ENCODE data around the gene DNAJC5. TPM values are rescaled to one million over a fixed set of nuclear protein-coding genes. Genes with fewer than 3 reads are reported as not detected.
"Not testable (repeated sequence)": the region's sequence is repeated elsewhere in the genome, so short reads cannot be mapped to it uniquely, and the experiment has no call there.

DNAJC5 gene
- total RNA-seq, 1 donor from 2014 or later, result 42.8 TPM

GRCh38 chr20:63873477-63873971 lies 21.4 kb upstream of the DNAJC5 start:
- TF ChIP-seq, protein P1, sequence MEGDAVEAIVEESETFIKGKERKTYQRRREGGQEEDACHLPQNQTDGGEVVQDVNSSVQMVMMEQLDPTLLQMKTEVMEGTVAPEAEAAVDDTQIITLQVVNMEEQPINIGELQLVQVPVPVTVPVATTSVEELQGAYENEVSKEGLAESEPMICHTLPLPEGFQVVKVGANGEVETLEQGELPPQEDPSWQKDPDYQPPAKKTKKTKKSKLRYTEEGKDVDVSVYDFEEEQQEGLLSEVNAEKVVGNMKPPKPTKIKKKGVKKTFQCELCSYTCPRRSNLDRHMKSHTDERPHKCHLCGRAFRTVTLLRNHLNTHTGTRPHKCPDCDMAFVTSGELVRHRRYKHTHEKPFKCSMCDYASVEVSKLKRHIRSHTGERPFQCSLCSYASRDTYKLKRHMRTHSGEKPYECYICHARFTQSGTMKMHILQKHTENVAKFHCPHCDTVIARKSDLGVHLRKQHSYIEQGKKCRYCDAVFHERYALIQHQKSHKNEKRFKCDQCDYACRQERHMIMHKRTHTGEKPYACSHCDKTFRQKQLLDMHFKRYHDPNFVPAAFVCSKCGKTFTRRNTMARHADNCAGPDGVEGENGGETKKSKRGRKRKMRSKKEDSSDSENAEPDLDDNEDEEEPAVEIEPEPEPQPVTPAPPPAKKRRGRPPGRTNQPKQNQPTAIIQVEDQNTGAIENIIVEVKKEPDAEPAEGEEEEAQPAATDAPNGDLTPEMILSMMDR (IDR thresholded peaks at IDR 0.05; ENCODE audit: borderline replicate concordance), result no peak
- peaks cover 22% of the 10 kb centered on the region for H3K4me1 ChIP-seq
- no peak overlapping the region for H3K4me3 ChIP-seq
- peaks cover 99% of the 10 kb centered on the region for H3K36me3 ChIP-seq
- no peak for DNase-seq
- peak overlapping the region; percentile 47 for H3K27ac ChIP-seq (replicated peaks)
- intact Hi-C loops (cut with micrococcal nuclease), result no loop called here
- H3K27me3 ChIP-seq (ENCODE audit: low read depth), result no peaks in the 10 kb centered on the region
- no peaks in the 10 kb centered on the region for H3K9me3 ChIP-seq (replicated peaks)

GRCh38 chr20:63874241-63874640 lies 20.7 kb upstream of the DNAJC5 start:
- DNase-seq; H3K9me3 ChIP-seq (replicated peaks); H3K27ac ChIP-seq (replicated peaks); H3K27me3 ChIP-seq (ENCODE audit: low read depth); H3K4me3 ChIP-seq; intact Hi-C loops (cut with micrococcal nuclease): not testable (repeated sequence)
- peaks cover 97% of the 10 kb centered on the region for H3K36me3 ChIP-seq
- peaks cover 26% of the 10 kb centered on the region for H3K4me1 ChIP-seq

GRCh38 chr20:63876489-63877036 lies 18.4 kb upstream of the DNAJC5 start:
- no peaks in the 10 kb centered on the region for H3K9me3 ChIP-seq (replicated peaks)
- no peak overlapping the region for H3K4me3 ChIP-seq
- H3K36me3 ChIP-seq, result peaks cover 85% of the 10 kb centered on the region
- peak overlapping the region; percentile 32 for H3K27ac ChIP-seq (replicated peaks)
- H3K4me1 ChIP-seq, result peaks cover 26% of the 10 kb centered on the region
- no peaks in the 10 kb centered on the region for H3K27me3 ChIP-seq (ENCODE audit: low read depth)
- intact Hi-C loops (cut with micrococcal nuclease), result no loop called here
- TF ChIP-seq, protein P1 (IDR thresholded peaks at IDR 0.05; ENCODE audit: borderline replicate concordance), result no peak
- DNase-seq, result no peak

- intact Hi-C loops (cut with micrococcal nuclease), result no loop called here
- H3K4me3 ChIP-seq, result no peak overlapping the region
- peaks cover 26% of the 10 kb centered on the region for H3K4me1 ChIP-seq
- no peaks in the 10 kb centered on the region for H3K27me3 ChIP-seq (ENCODE audit: low read depth)
- DNase-seq, result no peak
- H3K27ac ChIP-seq (replicated peaks), result no peak overlapping the region
- no peaks in the 10 kb centered on the region for H3K9me3 ChIP-seq (replicated peaks)
- TF ChIP-seq, protein P1 (IDR thresholded peaks at IDR 0.05; ENCODE audit: borderline replicate concordance), result no peak
- H3K36me3 ChIP-seq, result peaks cover 83% of the 10 kb centered on the region
Measured at GRCh38 chr20:63877755-63878470, 17.0 kb upstream of the DNAJC5 start.

DNA sequence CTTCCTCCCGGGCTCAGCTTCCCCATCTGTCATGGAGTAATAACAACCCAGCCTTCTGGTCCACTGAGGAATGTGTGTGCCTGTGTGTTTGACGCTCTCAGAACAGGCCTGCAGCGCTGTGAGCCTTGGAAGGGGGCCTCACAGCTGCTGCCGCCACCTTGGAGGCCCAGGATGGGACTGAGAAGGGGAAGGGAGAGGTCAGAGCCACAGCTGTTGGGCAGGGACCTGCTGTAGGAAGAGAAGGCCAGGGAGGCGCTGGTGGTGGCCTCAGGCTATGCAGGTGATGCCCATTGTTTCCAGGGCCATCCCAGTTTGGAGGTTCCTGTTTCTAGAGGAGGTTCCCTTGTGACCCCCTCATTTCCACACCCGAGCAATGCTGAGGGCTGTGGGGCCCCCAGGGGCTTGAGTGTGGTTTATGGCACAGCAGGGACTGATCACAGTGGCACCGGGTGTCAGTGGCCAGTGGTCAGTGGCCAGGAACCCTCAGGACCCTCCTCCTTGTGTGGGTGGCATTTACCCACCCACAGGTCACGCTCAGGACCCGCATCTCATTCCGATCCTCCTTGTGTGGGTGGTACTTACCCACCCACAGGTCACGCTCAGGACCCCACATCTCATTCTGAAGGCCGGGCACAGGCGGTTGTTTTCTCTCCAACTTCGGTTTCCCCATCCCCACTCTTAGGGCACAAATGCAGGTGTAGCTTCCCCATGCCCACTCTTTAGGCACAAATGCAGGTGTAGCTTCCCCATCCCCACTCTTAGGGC lies 15.8 kb upstream of the DNAJC5 start:
- no peak overlapping the region for H3K27ac ChIP-seq (replicated peaks)

DNA sequence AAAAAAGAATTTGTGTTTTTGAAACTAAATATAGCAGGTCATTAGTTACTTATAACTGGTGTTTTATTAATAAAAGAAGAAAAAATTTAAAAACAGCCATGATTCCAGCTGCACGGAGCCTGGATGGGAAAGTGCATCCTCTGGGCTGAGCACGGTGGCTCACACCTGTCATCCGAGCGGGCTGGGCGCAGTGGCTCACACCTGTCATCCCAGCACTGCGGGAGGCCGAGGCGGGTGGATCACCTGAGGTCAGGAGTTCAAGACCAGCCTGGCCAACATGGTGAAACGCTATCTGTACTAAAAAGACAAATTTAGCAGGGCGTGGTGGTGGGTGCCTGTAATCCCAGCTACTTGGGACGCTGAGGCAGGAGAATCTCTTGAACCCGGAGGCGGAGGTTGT lies 14.0 kb upstream of the DNAJC5 start:
- H3K4me3 ChIP-seq; intact Hi-C loops (cut with micrococcal nuclease); H3K9me3 ChIP-seq (replicated peaks); DNase-seq; H3K27ac ChIP-seq (replicated peaks); H3K27me3 ChIP-seq (ENCODE audit: low read depth): not testable (repeated sequence)
- H3K36me3 ChIP-seq, result peaks cover 79% of the 10 kb centered on the region
- H3K4me1 ChIP-seq, result peaks cover 23% of the 10 kb centered on the region

More for the DNA sequence above, 15.8 kb upstream of the DNAJC5 start:
- H3K36me3 ChIP-seq, result peaks cover 83% of the 10 kb centered on the region
- H3K27me3 ChIP-seq (ENCODE audit: low read depth), result no peaks in the 10 kb centered on the region
- peaks cover 23% of the 10 kb centered on the region for H3K4me1 ChIP-seq
- TF ChIP-seq, protein P1 (IDR thresholded peaks at IDR 0.05; ENCODE audit: borderline replicate concordance), result no peak
- no peak overlapping the region for H3K4me3 ChIP-seq
- H3K9me3 ChIP-seq (replicated peaks), result no peaks in the 10 kb centered on the region
- intact Hi-C loops (cut with micrococcal nuclease), result no loop called here
- no peak for DNase-seq

All from left ventricle myocardium inferior (tissue), 1 donor.